Activated CD8-positive, alpha-beta T cell treated with anti-CD3 and anti-CD28 coated beads for 36 hours (primary cell): ENCODE measurements around the gene PRKAG2. TPM values are rescaled to one million over a fixed set of nuclear protein-coding genes. Genes with fewer than 3 reads are reported as not detected.

Source experiments
- ATAC-seq: fragments of 200-7000 bp; cut with Tn5 transposase; one replicate; pipeline ENCODE4 v1.10.0; 2021; ENCODE audit warnings: mild to moderate bottlenecking, moderate library complexity
- CTCF ChIA-PET: fragments of 350-600 bp; sonication (Branson Sonifier 250); formaldehyde crosslinking; loops from one replicate; lab custom pipeline; 2021; ENCODE audit warnings: antibody characterized with exemption; lab: Charles Lee
- POLR2A ChIA-PET: fragments of 350-600 bp; sonication (Branson Sonifier 250); formaldehyde crosslinking; loops from one replicate; lab custom pipeline; 2021; ENCODE audit warnings: antibody characterized with exemption; lab: Charles Lee
- DNase-seq: peaks from one replicate; pipeline ENCODE4 v3.0.0-alpha.2; 2020
- H3K27ac Mint-ChIP-seq: one replicate; pipeline ENCODE4 v1.8.0; 2021; ENCODE audit warnings: mild to moderate bottlenecking, mixed read lengths
- H3K27me3 Mint-ChIP-seq: one replicate; pipeline ENCODE4 v1.8.0; 2021; ENCODE audit warnings: mixed read lengths
- H3K36me3 Mint-ChIP-seq: one replicate; pipeline ENCODE4 v1.8.0; 2021; ENCODE audit warnings: low read depth, mixed read lengths
- H3K4me1 Mint-ChIP-seq: one replicate; pipeline ENCODE4 v1.8.0; 2021; ENCODE audit warnings: low read depth, mixed read lengths
- H3K4me3 Mint-ChIP-seq: one replicate; pipeline ENCODE4 v1.8.0; 2021; ENCODE audit warnings: mild to moderate bottlenecking, moderate library complexity, mixed read lengths
- H3K9me3 Mint-ChIP-seq: one replicate; pipeline ENCODE4 v1.8.0; 2021; ENCODE audit warnings: mixed read lengths
- CTCF ChIP-seq: fragments of 200-600 bp; IDR thresholded peaks from one replicate; pipeline ENCODE4 v1.8.0; 2022; ENCODE audit warnings: antibody characterized with exemption, mild to moderate bottlenecking
- intact Hi-C: fragments of 100-400 bp; cut with micrococcal nuclease; formaldehyde crosslinking; loops from one replicate; pipeline ENCODE4 v1.10.0; 2022
- total RNA-seq, 2 experiments: library from RNA; stranded (reverse); gene quantifications; one replicate each; pipeline ENCODE4 v1.2.3, GENCODE V29; 2021

PRKAG2 gene
- total RNA-seq, 2 experiments from 2014 or later, result 17.0 to 19.2 TPM

- Mint-ChIP-seq H3K27ac (peak overlapping the region; percentile 52), H3K9me3 (no peaks in the 10 kb centered on the region), H3K4me1 (peaks cover 34% of the 10 kb centered on the region), H3K4me3 (peak overlapping the region; percentile 21), H3K36me3 (no peaks in the 10 kb centered on the region), H3K27me3 (no peaks in the 10 kb centered on the region)
- DNase-seq (peak; percentile 43), ATAC-seq (peak; percentile 50)
- ChIA-PET POLR2A (no interaction called here), CTCF (interaction anchor here (1.2 to 1.4 kb wide), 3 partner anchors 16 to 109 kb away, joined by 3 to 4 read pairs (median 3); no protein-coding TSS in a partner anchor)
- intact Hi-C loops, result no loop called here
- no peak for TF ChIP-seq CTCF
These were observed 134.0 kb downstream of the PRKAG2 start for GRCh38 chr7:151742713-151743480.

GRCh38 chr7:151741585-151741984 lies 135.3 kb downstream of the PRKAG2 start:
- H3K4me3 Mint-ChIP-seq, result no peak overlapping the region
- CTCF ChIA-PET, result interaction anchor here (1.3 to 1.4 kb wide), 2 partner anchors 40 to 41 kb away, joined by 3 to 4 read pairs; no protein-coding TSS in a partner anchor
- H3K9me3 Mint-ChIP-seq, result no peaks in the 10 kb centered on the region
- DNase-seq, result no peak
- intact Hi-C loops, result no loop called here
- H3K36me3 Mint-ChIP-seq, result no peaks in the 10 kb centered on the region
- H3K4me1 Mint-ChIP-seq, result peaks cover 28% of the 10 kb centered on the region
- H3K27me3 Mint-ChIP-seq, result no peaks in the 10 kb centered on the region
- no peak for ATAC-seq
- POLR2A ChIA-PET, result interaction anchor here (0.6 kb wide), 1 partner anchor 1540 kb away, joined by 4 read pairs; no protein-coding TSS in a partner anchor
- H3K27ac Mint-ChIP-seq, result no peak overlapping the region
- TF ChIP-seq CTCF, result no peak

- ATAC-seq (no peak), DNase-seq (no peak)
- H3K27me3 Mint-ChIP-seq, result no peaks in the 10 kb centered on the region
- intact Hi-C loops, result no loop called here
- H3K9me3 Mint-ChIP-seq, result no peaks in the 10 kb centered on the region
- H3K4me3 Mint-ChIP-seq, result no peak overlapping the region
- H3K4me1 Mint-ChIP-seq, result peaks cover 29% of the 10 kb centered on the region
- ChIA-PET CTCF (interaction anchor here (0.9 to 1.3 kb wide), 2 partner anchors 36 to 42 kb away, joined by 3 to 4 read pairs; no protein-coding TSS in a partner anchor), POLR2A (interaction anchor here (0.6 to 1.1 kb wide), 2 partner anchors 17 to 149 kb away, joined by 3 read pairs; no protein-coding TSS in a partner anchor)
- no peaks in the 10 kb centered on the region for H3K36me3 Mint-ChIP-seq
- TF ChIP-seq CTCF, result no peak
- no peak overlapping the region for H3K27ac Mint-ChIP-seq
These were observed 136.6 kb downstream of the PRKAG2 start for GRCh38 chr7:151740081-151740851.

GRCh38 chr7:151738925-151739324 lies 138.0 kb downstream of the PRKAG2 start:
- POLR2A ChIA-PET, result no interaction called here
- TF ChIP-seq CTCF, result no peak
- no peak overlapping the region for H3K4me3 Mint-ChIP-seq
- DNase-seq (no peak), ATAC-seq (no peak)
- H3K4me1 Mint-ChIP-seq, result peaks cover 20% of the 10 kb centered on the region
- H3K9me3 Mint-ChIP-seq, result no peaks in the 10 kb centered on the region
- no peaks in the 10 kb centered on the region for H3K27me3 Mint-ChIP-seq
- intact Hi-C loops, result no loop called here
- no peaks in the 10 kb centered on the region for H3K36me3 Mint-ChIP-seq
- CTCF ChIA-PET, result no interaction called here
- no peak overlapping the region for H3K27ac Mint-ChIP-seq
